Stimulated activated CD4-positive, alpha-beta T cell treated with anti-CD3 and anti-CD28 coated beads, Interleukin-2, amount 100 ng/mL, for 48 hours (primary cell): Measurements from ENCODE around the gene PEAK1.

Experiments
- DNase-seq, 2 donors: peaks; one replicate each; pipeline ENCODE4 v3.0.0-alpha.2; 2020

The PEAK1 gene

DNA sequence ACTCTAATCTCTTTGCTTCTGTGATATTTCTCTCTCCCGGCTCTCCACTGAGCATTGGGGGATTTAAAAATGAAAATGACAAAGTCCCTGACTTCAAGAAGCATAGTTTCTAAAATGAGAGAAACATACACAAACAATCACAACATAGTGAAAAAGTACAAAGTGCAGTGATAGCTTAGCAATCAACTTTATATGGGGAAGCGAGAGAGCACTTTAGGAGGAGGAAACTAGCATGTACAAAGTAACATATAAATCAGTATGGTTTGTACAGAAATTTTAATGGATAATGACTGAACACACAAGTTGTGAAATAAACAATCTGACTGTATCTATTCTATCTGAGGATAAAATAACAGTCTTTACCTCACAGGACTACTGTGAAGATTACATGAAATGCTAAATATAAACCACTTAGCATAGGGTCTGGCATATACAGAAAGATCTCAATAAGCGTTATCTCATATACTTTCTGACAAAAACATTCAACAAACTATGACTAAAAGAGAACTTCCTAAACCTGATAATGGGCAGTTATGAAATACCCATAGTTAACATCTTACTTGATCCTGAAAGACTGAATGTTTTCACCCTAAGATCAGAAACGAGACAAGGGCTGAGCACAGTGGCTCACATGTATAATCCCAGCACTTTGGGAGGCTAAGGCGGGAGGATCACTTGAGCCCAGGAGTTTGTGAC is 61.2 kb downstream of the PEAK1 start:
- no peak for DNase-seq

DNA sequence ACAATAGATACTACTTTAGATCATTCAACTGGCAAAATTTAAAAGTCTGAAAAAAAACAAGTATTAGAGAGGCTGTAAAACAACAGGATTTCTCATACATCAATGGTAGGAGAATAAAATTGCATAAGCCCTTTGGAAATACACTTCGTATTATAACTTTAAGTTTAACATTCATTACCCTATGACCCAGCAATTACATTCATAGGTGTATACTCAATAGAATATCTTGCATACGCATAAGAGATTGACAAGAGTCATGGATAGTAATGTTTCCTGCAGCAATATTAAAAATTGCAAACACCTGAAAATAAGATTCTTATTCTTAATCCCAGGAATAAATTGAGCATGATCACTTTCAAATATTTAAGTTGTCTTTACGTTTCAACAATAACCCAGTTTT is 63.6 kb downstream of the PEAK1 start:
- DNase-seq: no peak

DNA sequence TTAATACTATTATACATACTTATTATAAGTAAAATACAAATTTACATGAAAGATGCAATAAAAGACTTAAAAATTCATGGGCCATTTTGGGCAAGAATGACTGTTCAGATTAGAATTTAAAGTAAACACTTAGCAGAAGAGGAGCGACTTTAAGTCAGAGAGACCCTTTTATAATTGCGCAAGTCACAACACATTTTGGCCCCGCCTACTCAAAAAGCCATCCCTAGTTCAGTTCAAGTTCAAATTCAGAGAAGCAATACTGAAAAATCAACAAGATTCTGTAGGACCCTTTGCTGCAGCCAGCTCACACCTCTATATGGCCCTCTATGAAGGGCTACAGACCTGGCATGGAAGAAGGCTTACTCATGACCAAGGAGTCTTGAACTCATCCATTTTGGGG is 64.6 kb downstream of the PEAK1 start:
- no peak for DNase-seq

DNA sequence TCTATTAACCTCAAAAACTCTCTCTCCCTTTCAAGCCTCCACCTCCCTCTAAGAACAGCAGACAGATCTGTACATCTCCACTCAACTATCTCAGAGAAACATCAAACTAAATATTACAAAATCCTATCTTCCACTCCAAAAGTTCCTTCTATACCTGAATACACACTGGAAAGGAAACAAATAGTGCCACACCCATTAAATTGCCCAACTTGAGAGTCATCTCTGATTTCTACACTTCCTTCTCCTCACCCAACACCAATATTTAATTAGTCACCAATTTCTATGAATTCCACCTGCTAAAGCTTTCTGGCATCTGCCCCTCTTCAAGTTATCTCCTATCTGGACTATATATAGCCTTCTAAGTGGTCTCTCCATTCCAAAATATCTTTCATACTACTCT is 65.8 kb downstream of the PEAK1 start:
- no peak for DNase-seq

DNA sequence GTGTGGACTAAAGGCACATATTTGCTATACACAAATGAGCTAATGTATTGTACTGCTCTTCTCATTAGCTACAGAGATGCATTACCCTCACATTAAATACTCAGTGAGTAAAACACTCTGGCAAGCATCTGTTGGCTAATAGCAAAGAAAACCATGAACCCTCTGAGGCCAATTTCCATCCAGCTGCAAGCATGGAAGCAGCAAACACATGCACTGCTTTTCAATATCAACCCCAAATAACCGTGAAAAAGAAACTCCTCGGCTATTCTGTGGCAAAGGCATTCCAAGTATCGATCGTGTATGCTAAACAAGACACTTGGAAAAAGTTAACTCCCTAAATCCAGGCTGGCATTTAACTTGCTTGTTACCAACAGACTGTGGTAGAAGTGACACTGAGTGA is 67.0 kb downstream of the PEAK1 start:
- DNase-seq: no peak

DNA sequence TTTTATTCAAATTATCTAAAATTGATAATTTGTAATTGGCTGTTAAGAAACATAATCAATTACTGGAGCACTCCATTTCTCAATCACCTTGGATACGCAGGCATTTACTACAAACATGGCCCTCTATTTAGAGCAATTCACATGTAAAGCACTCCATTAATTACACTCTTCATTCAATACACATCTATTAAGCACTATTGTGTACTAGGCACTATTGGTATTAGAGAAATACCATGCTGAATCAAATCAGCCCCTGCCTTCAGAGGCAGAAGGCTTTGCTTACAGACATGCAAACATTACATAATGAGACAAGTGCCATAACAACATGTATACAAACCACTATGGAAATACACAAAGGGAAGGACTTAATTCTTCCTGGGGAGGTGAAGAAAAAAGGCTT is 69.1 kb downstream of the PEAK1 start:
- no peak for DNase-seq

DNA sequence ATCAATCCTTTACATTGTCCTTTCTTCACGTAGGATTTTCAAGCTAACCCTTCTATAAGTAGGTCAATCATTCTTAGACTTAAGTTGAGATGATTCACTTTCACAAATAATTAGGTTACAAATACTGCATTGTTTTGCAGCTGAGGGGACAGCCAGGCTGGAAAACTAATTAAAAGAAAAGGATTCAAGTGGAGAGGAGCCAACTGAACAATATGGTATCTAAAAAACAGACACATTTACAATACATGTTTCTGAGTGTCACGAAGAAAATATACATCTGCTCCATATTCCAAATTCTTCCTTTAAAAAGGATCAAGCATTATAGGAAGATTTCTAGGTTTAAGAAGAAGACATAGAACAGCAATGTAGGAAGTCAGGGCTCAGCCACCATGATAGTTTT is 70.2 kb downstream of the PEAK1 start:
- DNase-seq: no peak

DNA sequence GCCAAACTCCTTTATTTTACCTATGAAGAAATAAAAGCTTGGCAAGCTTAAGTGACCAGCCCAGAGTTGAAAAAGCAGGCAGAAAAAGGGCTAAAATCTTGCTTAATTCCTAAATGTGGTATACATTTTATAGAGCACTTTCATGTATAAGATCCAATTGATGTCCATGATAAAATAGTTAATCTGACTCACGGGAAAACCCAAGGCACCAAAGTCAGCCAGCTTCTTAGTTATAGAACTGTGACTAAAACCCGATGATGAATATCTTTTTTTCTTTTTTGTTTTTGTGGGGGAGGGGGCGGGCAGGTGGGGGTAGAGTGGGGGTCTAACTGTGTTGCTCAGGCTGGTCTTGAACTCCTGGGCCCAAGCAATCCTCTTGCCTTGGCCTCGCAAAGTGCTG is 71.4 kb downstream of the PEAK1 start:
- DNase-seq: no peak

DNA sequence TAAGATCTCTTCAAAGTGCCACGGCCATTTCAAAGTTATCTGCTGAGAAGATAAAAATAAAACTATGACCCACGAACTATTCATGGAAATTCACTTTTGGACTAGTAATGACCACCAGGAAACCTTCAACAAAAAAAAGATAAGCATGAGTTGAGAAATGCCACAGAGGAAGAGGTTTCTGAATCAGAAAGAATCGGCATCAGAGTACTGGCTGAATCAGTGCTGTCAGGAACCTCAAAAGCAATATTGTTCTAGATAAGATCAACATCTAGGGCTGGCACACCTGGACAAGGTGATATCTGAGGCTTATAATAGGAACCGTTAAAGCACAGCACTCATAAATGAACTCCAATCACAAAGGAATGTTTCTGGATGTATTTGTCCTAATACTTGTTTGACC is 72.7 kb downstream of the PEAK1 start:
- no peak for DNase-seq

DNA sequence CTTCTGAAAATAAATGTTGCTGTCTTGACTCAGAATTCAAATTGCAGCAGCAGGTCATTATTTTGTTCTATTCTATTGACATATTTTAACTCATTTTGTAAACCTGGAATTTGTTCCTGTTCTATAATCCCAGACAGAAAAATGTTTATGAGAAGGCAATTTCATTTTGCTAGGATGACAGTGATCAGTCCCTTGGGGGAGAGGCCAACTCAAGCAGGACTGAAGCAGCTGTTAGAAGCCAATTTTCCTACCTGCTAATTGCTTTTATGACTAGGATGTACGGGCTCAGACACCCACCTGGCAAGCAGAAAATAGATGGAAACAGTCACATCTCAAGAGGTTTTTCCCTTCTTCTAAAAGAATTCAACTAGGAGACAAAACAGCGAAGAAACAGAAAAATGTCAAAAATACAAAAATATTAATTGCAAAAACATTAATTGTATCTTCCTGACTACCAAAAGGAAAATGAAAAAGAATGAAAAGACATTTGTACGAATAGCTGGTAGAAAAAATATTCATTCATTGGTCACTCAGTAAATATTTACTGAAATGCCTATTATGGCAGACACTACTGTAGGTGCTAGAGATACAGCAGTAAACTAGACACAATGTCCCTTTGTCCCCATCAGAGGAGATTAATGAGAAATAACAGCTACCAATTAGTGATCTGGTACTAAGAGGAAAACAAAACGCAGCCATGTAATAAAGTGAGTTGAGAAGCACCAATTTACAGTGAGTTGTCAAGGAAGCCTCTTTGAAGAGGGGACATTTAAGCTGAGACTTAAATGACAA is 73.5 kb downstream of the PEAK1 start:
- no peak for DNase-seq

DNA sequence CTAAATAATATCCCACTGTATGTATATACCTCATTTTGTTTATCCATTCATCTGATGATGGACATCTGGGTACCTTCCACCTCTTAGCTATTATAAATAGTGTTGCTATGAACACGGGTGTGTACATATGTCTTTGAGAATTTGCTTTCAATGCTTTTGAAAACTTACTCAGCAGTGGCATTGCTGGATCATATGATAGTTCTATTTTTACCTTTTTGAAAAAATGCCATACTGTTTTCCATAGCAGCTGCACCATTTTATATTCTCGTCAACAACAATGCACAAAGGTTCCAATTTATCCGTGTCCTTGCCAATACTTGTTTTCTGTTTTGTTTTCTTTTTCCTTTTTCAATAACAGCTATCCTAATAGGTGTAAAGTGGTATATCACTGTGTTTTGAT is 77.1 kb downstream of the PEAK1 start:
- no peak for DNase-seq

DNA sequence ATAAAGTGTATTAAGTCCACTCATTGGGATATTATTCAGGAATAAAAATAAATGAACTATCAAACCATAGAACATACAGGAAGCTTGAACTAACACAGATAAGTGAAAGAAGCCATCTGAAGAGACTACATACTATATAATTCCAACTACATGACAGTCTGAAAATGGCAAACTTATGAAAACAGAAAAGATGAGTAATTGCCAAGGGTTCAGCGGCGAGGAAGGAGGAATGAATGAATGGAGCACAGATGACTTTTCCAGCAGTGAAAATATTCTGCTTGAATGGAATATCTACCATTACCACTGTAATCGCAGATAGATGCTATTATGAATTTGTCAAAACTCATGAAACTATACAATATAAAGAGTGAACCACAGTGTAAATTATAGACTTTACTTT is 79.7 kb downstream of the PEAK1 start:
- DNase-seq: no peak

DNA sequence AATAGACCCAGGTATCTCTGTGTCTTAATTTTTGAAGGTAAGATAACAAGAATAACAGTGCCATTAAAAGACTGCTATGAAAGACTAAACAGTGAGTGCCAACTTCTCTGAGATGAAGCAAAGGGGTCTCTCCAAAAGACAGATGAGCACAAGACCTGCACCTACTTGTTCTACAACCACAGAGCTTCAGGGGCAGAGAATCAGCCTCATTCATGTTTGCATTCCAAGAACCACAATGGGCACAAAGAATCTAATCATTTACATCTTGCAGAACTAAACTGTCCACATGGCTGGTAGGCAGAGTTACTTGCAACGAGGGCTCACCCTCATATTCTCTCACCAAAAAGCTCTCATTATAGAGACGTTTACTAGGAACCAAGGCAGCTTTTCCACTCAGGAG is 83.9 kb downstream of the PEAK1 start:
- DNase-seq: no peak

DNA sequence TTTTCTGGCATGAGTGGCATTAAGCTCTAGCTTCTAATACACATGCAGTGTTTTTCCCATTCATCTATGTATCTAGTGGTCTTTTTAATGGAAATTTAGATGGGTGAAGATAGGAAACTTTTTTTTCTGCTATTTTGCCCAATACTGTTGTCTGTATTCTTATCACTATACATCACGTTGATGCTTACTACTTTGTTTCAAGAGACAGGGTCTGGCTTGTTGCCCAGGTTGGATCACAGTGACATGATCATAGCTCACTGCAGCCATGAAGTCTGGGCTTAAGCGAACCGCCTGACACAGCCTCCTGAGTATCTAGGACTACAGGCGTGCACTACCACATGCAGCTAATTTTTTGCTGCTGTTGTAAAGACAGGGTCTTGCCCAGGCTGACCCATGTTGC is 84.6 kb downstream of the PEAK1 start:
- DNase-seq: no peak

DNA sequence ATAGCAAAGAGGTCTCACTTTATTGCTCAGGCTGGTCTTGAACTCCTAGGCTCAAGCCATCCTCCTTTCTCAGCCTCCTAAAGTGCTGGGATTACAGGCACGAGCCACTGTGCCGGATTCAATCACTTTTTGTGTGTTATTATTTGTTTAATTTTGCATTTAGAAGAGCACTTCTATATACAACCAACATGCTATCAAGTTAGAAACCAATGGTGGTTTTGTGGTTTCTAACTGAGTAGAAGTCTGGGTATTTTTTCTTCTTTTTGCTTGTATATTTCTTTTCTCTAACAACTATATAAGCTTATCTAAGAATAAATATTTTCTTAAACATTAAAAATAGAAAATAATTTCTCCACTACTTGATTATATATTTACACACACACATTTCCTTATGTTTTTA is 86.7 kb downstream of the PEAK1 start:
- DNase-seq: no peak

DNA sequence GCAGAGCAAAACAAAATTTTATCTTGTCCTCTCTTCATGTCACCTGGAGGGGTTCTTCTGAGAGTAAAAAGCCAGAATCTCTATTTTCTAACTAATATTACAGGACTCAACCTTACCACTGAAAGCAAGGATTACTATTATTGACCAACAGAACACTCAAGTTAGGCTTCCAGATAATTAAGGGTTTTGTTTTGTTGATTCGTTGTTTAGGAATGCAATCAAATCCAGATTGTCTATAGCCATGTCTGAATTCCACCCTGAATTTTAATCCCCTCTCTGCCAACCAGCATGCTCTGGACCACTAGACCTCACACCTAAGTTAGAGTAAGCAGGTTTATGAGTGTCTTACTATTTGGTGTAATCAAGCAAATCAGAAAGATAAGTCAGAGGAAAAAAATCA is 90.7 kb downstream of the PEAK1 start:
- no peak for DNase-seq

DNA sequence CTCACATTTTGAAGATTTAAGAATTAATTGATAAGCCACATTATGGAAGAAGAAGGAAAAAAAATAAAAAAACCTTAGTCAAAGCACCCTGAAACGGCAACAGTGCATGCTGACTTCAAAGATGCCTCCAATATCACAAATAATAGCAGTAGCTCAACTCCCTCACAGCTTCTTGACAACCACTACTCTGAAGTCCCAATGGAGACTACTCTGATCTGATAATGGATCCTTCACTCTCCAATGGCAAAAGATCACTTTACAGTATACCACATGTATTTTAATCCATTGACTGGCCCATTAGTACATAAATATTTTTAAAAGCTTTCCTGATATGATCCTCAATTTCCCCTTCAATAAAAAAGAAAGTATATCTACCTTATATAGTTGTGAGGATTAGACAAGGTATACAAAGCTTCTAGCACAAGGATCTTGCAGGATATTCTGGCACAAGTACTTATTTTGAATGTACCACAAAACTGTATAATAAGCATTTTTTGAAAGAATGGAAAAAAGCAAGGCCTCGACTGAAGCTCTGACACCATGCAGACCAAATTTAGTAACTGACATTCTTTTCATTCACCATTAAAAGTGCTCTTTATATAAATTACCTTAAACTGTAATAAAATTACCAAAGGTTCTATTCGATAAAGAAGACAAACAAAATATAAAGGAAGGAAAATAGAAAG is 91.9 kb downstream of the PEAK1 start:
- no peak for DNase-seq

DNA sequence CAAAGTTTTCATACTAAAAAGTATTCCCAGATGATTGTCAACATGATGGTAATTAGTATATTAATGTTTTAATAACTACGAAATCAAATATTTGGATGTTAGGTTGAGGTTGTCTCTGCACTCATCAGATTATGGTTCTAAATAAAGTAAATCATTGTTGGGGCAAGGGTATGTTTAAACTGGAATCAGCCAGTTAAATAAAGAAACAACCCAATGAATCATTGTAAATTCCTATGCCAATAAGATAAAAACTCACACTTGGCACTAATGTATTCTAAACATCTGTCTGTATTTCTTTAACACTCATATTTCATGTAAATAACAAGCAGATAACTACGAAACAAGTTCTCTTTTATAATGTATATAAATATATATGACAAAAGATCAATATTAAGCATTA is 92.7 kb downstream of the PEAK1 start:
- no peak for DNase-seq

DNA sequence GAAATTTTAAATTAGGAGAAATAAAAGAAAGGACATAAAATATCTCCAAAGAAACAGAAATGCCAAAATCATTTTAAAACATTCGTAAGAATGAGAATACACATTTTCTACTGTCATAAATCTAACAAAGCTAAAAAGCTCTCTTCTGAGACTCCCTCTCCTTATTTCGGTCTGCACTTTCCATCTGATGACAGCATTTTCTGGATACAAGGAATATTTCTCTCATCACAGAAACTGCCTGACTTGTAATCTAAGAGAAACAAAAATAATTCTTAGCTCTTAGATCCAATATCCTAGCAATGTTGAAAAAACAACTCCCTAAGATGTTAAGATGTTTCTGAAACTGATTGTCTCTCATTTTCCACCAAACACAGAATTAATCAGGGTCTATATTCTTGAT is 93.5 kb downstream of the PEAK1 start:
- no peak for DNase-seq

DNA sequence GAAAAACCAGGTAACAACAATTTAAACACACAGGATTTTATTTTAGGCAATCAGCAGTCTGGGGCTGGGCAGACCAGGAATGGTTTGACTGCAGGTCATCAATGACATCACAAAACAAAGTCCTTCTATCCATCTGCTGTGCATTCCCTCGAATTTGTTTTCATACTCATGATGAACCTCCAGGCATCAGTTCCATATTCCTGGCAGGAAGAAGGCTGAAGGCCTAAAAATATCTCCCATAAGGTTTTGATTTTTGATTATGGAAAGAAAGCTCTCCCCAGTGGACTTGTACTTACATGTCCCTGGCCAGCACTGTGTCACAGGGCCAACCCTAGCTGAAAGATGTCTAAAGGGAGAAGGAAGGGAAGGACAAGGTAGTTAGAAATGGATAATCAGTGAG is 107.4 kb downstream of the PEAK1 start:
- no peak for DNase-seq

DNA sequence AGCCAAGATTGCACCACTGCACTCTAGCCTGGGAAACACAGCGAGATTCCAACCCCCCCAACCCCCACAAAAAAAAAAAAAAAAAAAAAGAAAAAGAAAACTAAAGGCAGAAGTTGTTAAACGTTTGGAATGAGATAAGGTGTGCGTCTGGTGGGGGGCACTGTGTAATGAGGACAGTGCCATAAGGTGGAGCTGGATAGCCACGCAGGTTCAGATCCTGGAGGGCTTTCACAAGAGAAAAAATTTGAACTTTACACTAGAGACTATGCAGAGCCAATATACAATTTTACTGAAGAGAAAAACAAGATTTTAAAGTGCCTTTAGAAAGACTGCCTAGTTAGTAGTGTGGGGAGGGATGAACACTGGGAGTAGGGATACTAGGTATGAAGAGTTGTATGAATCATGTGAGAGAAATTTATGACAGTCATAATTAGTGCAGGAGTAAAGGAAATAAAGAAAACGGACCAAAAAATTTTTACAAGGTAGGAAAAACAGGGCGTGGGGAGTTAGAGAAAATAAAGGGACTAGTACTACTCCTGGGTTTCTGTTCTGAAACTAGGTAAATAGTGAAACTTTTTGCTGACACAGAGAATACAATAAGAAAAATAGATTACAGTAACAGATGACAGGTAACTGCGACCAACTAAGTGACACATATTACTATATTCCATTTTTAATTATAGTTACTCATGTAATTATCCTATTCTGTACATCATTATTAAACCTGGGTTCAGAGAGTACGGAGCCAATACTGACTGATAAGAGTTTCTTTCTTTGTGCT is 108.1 kb downstream of the PEAK1 start:
- DNase-seq: no peak

DNA sequence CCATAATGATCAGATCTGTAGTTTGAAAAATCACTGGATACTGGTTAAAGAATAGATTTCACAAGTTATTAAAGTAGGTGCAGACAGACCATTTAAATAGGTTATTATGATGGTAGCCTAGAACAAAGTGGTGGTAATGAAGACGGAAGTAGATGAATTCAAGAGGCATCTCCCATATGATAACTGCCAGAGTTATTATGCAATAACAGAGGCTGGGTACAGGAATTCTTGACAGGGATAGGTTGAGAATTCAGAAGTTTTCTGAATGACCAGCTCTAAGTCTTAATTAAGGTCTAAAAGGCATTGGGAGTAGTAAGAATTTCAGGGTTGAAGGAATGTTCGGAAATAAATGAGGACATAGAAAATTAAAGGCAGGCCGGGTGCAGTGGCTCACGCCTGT is 108.9 kb downstream of the PEAK1 start:
- no peak for DNase-seq

DNA sequence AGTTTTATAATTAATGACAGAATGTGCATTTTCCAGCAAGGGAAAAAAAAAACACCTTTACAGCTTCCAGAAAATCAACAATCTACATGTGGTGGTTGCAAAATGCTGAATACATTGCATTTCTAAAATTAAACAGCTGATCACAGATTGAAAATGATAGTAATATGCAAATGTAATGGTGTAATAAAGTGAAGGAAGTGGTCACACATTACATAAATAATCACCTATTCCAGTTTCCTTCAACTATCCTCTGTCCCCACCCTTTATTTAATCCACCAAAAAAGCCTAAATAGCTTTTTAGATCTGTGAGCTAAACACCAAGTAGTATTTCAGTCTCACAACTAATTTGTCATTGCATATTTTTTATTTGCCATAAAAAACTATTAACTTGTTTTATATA is 110.5 kb downstream of the PEAK1 start:
- no peak for DNase-seq

DNA sequence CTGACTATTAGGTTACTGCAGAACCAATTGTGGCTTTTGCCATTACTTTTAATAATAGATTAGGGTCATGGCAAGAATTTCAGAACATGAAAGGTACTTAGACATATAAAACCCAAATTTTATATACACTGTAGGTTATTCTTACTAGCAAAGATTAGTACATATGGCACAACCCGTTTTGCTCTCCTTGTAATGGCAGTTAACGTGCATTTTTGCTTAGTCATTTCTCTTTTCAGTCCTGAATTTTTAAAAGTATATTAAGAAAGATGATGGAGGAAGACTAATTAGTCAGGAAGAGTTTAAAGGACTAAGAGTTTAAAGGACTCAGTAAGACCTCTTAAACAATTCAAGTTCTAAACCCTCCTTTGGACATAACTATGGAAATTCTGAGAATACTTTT is 114.0 kb downstream of the PEAK1 start:
- no peak for DNase-seq
